GM21576 (cell line): ENCODE measurements around the gene GALNT14.

Experiments used
- ATAC-seq: cut with Tn5 transposase; IDR thresholded peaks from one replicate; pipeline ENCODE4 v1.9.1; 2021; ENCODE audit warnings: mild to moderate bottlenecking, moderate library complexity; ENCODE audit not compliant: unreplicated experiment

The GALNT14 gene

GRCh38 chr2:31088504-31089195 is 49.6 kb downstream of the GALNT14 start:
- no peak for ATAC-seq

- no peak for ATAC-seq
These were observed 50.7 kb downstream of the GALNT14 start for GRCh38 chr2:31087491-31087890.

GRCh38 chr2:31086590-31086989 is 51.6 kb downstream of the GALNT14 start:
- no peak for ATAC-seq

- no peak for ATAC-seq
These were observed 54.8 kb downstream of the GALNT14 start for GRCh38 chr2:31083234-31083993.

GRCh38 chr2:31082002-31082401 is 56.2 kb downstream of the GALNT14 start:
- ATAC-seq = no peak

GRCh38 chr2:31081492-31081891 is 56.7 kb downstream of the GALNT14 start:
- no peak for ATAC-seq

GRCh38 chr2:31080361-31080760 is 57.9 kb downstream of the GALNT14 start:
- ATAC-seq = no peak

- no peak for ATAC-seq
These were observed 58.6 kb downstream of the GALNT14 start for GRCh38 chr2:31079665-31080064.

- no peak for ATAC-seq
These were observed 59.6 kb downstream of the GALNT14 start for GRCh38 chr2:31078579-31079105.

- ATAC-seq = no peak
These were observed 60.2 kb downstream of the GALNT14 start for GRCh38 chr2:31078011-31078410.

GRCh38 chr2:31075941-31076590 is 62.2 kb downstream of the GALNT14 start:
- no peak for ATAC-seq

- no peak for ATAC-seq
These were observed 62.8 kb downstream of the GALNT14 start for GRCh38 chr2:31075431-31075830.

GRCh38 chr2:31071741-31072140 is 66.5 kb downstream of the GALNT14 start:
- ATAC-seq = no peak

- no peak for ATAC-seq
These were observed 67.7 kb downstream of the GALNT14 start for GRCh38 chr2:31070339-31071125.

GRCh38 chr2:31069643-31070325 is 68.5 kb downstream of the GALNT14 start:
- ATAC-seq = no peak

- ATAC-seq = no peak
These were observed 71.0 kb downstream of the GALNT14 start for GRCh38 chr2:31067259-31067658.

GRCh38 chr2:31066551-31066950 is 71.7 kb downstream of the GALNT14 start:
- no peak for ATAC-seq

- no peak for ATAC-seq
These were observed 72.2 kb downstream of the GALNT14 start for GRCh38 chr2:31066086-31066485.

- no peak for ATAC-seq
These were observed 72.9 kb downstream of the GALNT14 start for GRCh38 chr2:31065356-31065755.

- no peak for ATAC-seq
These were observed 77.8 kb downstream of the GALNT14 start for GRCh38 chr2:31060397-31060796.
